HFF-Myc (cell line): ENCODE measurements around the gene SLC35F5.
A peak's percentile ranks its signal among the peaks of the same experiment; 100 is the strongest.

Source experiments
- DNase-seq: peaks from one replicate; pipeline ENCODE4 v3.0.0-alpha.2; 2011; ENCODE audit warnings: low read depth; ENCODE audit errors: extremely low read depth
- H3K4me3 ChIP-seq: replicated peaks from 2 replicates; pipeline ENCODE4 v1.5.1; 2011; ENCODE audit warnings: low read depth, mild to moderate bottlenecking, control low read depth, low read length
- TF ChIP-seq, protein P1 (sequence below): IDR thresholded peaks from 2 replicates; pipeline ENCODE4 v1.5.1; 2012; ENCODE audit warnings: mild to moderate bottlenecking, low read depth, low read length, control low read depth; ENCODE audit errors: missing control alignments

Gene SLC35F5

DNA sequence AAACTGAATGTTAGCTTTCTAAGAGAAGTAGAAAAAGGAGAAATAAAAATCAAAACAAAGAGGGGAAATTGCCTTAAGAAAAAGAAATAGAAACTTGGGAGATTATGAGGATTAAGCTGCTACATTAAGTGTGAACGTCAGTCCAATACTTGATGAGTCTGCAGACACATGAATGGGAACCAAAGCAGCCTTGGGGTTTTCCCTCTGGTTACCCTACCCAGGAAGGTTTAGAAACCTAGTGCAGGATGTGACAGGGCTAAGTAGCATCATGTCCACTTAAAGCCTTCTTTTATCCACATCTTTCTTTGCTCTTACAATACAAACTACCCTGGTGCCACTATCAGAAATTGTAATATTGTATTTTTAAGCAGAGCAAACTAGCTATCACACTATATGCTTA, 22.3 kb downstream of the SLC35F5 start:
- DNase-seq = no peak
- no peak overlapping the region for H3K4me3 ChIP-seq
- TF ChIP-seq, protein P1, sequence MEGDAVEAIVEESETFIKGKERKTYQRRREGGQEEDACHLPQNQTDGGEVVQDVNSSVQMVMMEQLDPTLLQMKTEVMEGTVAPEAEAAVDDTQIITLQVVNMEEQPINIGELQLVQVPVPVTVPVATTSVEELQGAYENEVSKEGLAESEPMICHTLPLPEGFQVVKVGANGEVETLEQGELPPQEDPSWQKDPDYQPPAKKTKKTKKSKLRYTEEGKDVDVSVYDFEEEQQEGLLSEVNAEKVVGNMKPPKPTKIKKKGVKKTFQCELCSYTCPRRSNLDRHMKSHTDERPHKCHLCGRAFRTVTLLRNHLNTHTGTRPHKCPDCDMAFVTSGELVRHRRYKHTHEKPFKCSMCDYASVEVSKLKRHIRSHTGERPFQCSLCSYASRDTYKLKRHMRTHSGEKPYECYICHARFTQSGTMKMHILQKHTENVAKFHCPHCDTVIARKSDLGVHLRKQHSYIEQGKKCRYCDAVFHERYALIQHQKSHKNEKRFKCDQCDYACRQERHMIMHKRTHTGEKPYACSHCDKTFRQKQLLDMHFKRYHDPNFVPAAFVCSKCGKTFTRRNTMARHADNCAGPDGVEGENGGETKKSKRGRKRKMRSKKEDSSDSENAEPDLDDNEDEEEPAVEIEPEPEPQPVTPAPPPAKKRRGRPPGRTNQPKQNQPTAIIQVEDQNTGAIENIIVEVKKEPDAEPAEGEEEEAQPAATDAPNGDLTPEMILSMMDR = no peak

DNA sequence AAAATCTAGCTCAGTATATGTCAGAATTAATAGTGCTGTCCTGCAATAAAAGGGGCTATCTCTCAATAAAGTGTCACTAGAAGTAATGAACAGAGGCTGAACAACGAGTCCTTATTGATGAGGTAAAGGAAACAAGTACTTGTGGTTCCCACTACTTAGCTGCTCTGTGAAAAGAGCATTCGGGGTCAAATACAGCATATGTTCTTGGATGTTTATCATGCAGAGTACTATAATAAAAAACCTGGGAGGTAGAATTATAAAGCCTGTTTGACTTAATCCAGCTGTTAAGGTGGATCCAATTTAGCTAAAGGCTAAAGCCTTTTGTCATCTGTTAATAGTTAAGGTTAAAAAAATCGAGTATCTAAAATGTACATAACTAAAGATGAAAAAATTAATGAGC, 32.4 kb downstream of the SLC35F5 start:
- H3K4me3 ChIP-seq = no peak overlapping the region
- TF ChIP-seq, protein P1 = no peak
- no peak for DNase-seq

DNA sequence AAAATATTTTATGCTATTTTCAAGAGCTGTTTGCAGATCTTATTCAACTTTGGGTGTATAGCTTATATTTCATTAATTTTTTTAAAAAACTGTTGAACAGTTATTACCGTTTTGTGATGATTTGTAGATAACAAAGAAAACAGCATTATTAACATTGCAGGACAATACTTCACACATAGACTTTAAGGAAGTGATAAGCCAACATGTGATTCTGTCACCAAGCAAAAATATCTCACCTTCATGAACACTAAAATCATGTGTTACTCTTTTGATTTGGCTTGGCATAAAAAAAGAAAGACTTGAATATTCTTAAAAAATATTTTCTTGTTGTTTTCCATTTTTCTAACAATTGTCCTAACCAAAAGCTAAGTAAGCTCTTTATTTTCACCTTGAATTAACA, 33.0 kb downstream of the SLC35F5 start:
- no peak for DNase-seq
- TF ChIP-seq, protein P1 = no peak
- no peak overlapping the region for H3K4me3 ChIP-seq

DNA sequence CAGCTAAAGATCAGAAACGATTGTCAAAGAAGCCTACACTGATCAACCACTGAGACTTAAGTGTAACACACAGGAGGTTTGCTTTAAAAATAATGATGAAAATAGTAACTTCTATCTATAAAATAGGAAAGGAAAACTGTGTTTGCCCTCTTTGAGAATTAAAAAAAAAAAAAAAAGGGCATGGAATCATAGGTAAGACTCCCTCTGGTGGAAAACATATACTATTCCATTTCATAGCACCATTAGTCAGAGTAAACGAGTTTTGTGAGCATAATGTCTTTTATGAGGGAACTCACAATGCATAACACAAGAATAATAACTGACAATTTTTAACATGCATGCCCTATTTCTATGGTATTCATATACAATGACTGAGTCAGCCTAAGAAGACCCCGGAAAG, 36.3 kb downstream of the SLC35F5 start:
- DNase-seq = no peak
- H3K4me3 ChIP-seq = no peak overlapping the region
- TF ChIP-seq, protein P1 = peak; percentile 27

DNA sequence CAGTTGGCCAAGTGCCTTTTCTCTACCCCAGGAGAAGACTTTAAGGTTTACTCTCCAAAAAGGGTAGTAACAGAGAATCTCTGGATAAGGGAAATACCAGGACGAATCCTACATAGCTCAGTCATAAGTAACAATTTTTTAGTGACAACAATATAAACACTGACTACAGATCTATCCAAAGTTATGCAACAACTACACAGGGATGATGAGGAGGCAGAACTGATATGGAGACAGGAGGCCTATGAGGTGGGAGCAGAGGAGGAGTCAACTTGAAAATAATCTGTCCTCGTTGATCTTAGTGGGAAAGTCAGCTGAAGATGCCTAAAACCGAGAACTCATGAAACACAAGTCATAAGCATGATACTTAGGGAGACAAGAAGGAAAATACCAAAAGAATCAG, 40.2 kb downstream of the SLC35F5 start:
- TF ChIP-seq, protein P1 = no peak
- no peak overlapping the region for H3K4me3 ChIP-seq
- no peak for DNase-seq

DNA sequence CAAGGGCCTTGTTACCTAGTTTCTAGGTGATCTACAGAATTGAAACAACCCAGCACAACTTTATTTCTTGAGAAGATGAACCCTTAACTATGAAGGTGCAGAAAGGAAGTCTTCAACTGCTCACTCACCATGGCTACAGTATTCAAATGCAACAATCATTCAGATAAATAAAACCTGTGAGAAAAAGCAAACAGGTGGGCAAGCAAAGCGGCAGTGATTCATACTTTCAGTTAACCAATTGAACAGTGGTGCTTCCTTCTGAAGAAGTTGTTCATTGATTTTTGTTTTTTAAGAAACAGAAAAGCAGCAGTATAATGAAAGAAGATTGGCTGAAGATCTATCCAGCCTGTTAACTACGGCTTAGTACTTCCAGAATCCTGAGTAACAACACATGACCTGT, 43.5 kb downstream of the SLC35F5 start:
- no peak for DNase-seq
- no peak overlapping the region for H3K4me3 ChIP-seq
- TF ChIP-seq, protein P1 = no peak

DNA sequence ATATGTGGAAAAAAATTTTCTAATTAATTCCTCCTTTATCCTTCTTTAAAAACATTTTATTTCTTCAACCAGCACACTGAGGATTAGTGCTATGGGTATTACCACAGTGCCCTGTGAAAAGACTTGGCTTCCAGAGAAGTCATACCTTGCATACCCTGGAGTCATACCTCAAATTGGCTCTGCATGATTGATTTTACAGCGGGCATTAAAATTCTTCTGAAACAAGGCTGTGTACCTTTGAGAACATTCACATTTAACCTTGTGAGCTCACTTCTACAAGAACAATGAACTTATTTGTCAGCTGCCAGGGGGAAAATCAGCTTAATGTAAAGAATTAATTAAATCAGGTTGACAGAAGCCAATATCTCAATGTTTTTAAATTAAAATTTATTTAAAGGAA, 44.6 kb downstream of the SLC35F5 start:
- DNase-seq = no peak
- no peak overlapping the region for H3K4me3 ChIP-seq
- TF ChIP-seq, protein P1 = no peak
